Activated CD8-positive, alpha-beta memory T cell treated with anti-CD3 and anti-CD28 coated beads, Interleukin-2, amount 50 U/mL, for 1 hour (primary cell): ENCODE measurements around the gene ITPR2.

ENCODE experiments used
- DNase-seq: peaks from one replicate; pipeline ENCODE4 v3.0.0-alpha.2; 2020; ENCODE audit errors: extremely low read depth

Gene ITPR2

DNA sequence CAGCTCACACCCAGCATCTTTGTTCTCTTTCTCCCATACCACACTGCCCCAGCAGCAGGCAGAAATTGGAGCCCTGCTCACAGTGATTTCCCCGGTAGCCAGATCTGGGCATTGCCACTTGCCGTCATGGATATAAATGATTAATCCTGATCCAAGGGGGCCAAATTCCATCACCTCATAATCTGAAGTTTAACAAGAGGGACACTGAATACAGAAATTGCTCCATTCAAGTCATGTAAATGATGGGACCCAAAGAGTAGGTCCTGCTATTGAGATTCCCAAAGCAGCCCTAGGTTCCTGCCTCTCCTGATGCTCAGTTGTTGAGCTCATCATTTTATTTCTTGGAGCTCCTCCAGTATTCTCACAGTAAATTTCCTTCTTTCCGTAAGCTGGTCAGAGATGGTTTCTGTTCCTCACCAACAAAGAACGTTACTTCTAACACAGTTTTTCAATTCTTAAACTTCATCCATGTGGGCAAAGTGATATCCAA lies 11.7 kb downstream of the ITPR2 start:
- no peak for DNase-seq

DNA sequence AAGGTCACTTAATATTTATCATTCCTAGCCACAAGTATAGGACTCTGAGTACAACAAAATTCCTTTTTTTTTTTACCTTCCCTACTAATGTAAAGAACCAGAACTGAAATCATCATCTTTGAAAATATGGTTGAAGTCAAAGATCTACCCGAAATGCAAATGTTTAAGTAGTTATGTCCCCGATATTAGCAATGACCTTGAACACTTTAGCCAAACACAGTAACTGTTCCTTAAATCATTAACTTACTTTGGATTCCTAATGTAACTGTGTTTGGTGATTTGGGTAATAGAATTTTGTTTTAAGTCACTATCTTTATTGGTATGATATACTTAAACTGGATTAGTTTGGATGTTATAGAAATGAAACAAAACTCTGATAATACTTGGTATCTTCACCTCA lies 14.4 kb downstream of the ITPR2 start:
- DNase-seq = no peak

GRCh38 chr12:26818201-26818600 lies 14.8 kb downstream of the ITPR2 start:
- no peak for DNase-seq

- no peak for DNase-seq
Observed at GRCh38 chr12:26817183-26817591, 15.8 kb downstream of the ITPR2 start.

GRCh38 chr12:26813812-26814211 lies 19.2 kb downstream of the ITPR2 start:
- DNase-seq = no peak

DNA sequence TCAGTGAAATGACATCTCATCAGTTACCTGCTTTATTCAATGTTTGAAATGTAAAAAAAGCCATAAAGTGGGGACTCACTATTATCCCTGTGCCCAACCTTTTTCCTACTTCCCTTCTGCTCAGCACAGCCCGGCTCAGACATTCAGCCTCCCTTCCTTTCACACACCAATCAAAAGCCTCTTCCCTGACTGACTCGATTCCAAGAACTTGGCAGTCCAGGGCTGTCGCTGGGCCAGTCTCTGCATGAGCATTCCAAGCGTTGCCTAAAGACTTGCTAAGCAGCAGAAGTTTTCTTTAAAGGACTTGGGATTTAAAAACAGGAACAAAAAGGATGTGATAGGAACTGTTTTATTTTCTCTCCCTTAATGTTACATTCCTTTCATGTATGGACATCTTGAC lies 22.7 kb downstream of the ITPR2 start:
- DNase-seq = no peak

DNA sequence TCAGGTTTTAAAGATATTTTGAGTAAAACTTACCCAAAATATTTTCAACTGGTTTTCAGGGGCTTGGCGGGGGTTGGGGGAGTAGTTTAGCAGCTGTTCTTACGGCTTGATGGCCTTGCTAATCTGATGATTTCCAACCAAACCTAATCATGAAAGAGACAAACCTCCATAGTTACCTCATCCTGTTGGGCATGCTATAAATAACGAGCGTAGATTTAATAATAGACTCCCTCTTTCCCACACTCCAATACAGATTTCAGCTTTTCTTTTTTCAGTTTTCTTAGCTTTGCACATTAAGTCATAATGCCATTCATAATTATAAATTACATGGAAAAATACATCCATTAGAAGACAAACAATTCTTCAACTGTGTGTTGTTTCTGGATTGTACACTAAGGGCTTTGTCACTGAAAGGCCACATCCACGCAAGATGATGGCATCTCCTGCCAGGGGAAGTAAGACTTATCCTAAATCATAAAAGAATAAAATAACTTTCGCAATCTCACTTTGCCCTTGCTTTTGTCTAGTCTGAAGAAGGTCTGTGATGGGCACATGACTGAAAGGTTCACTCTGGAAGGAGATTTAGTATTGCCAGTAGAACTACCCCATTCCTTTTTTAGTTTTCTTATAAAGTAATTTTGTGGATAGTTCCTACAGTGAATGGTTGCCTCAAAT lies 23.2 kb downstream of the ITPR2 start:
- DNase-seq = no peak

DNA sequence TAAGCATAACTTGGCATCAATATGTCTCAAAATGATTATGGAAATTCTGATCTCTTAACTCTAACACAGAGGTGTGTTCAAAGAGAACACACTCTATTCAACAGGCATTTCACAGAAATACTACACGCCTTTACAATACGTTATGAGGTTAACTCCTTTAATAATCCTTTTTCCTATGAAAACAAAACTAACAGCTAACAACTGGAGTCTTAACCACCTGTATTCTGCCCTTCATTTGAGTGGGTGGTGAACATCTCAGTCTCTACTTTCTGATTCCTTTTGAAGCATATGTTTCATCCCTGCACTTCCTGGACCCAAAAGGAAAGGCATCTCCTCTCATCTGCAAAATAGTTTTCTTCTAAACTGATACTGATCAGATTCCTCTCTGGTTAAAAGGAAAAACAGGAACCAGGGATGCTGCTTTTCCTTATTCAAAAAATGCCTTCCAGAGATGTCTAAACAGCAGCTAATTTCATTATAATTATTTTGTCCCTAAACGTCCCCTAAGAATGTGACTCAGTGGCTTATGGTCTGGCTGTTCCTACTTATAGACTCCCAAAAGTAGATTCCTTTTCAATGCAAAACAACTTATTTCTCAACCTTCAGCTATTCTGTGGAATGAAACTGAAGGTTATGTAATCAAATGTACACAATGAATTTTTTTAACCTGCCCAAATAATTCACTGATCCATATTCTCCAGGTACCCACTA lies 24.1 kb downstream of the ITPR2 start:
- no peak for DNase-seq

DNA sequence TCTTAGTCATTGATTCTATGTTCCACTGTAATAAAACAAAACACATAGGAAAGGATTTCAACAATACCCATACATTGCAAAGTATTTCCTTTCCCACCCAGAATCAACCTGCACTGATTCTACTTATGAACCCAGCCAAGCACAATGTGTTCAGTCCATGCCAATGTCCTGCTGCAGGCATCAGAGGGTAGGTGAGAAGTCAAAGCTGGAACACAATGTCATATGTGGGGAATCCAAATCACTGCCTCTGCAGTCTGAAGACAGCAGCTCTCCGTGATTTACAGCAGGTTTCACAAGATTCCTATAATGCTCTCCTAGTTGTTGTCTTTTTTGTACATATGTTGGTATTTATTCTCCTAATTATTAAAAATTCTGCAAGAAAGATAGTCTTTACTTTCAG lies 25.7 kb downstream of the ITPR2 start:
- DNase-seq = no peak

DNA sequence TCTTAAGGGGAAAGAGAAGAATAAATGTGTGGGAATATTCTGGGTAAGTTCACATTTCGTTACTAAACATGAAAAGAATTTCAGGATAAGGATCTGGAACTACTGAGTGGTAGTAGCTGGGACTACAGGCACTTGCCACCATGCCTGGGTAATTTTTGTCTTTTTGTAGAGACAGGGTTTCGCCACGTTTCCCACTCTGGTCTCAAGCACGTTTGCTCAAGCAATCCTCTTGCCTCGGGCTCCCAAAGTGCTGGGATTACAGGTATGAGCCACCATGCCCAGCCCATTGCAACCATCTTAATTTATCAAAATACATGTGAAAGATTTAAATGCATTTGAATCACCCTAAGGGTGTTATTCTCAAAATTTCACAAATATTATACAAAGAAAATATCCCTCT lies 26.4 kb downstream of the ITPR2 start:
- no peak for DNase-seq

DNA sequence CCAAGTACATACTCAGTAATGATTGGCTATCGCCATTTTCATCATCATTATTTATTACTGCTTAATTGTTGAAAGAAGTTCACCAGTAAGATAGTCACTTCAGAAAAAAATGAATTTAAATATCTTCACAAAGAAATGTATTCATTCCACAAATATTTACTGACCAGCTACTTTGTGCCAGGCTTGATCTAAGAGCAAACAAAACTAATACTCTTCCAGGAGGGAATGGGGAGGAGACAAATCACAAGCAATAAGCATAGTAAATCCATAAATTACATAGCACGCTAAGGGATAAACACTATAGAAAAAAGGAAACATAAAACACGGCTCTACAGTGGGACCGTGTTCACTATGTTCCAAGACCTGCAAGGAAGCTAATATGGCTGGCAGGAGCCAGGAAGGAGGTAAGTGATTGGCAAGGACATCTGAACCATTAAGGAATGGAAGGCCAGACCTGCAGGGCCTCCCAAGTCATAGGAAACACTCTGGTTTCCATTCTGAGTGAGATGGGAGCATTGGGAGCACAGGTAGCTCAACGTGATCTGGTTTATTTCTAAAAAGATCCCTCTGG lies 27.5 kb downstream of the ITPR2 start:
- DNase-seq = no peak

DNA sequence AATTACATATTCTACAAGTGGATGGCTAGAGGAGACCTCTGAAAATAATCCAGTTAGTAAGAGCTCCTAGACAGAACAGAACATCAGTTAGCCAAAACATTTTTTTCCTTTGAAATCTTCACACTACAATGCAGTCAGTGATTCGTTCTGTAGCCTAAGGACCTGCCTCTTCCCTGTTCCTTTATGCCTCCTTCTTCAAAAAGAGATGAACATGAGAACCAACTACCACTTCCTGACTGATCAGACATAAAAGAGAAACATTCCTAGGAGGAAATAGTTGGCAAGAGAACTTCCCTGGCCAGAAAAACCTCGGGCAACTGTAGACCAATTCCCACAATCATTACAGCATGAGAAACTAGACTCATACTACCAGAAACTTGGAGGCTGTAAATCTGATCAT lies 29.4 kb downstream of the ITPR2 start:
- no peak for DNase-seq

DNA sequence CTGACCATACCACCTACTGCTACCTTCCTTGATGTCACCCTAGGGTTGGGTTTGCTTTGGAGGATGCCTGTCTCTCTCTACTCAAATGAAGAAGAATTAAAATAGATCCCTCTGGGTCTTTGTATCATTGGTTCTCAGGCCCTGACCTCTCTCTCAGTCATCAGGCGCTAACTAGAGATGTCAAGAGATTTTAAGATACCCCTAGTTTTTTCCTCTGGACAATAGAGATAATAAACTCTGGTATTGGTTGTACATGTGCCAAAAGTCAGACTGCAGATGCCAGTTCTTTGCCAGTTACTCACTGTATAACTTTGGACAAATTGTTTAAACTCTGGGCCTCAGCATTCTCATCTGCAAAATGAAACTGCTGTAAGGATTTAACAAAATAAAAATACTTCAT lies 31.5 kb downstream of the ITPR2 start:
- no peak for DNase-seq

GRCh38 chr12:26800858-26801257 lies 32.1 kb downstream of the ITPR2 start:
- DNase-seq = no peak

DNA sequence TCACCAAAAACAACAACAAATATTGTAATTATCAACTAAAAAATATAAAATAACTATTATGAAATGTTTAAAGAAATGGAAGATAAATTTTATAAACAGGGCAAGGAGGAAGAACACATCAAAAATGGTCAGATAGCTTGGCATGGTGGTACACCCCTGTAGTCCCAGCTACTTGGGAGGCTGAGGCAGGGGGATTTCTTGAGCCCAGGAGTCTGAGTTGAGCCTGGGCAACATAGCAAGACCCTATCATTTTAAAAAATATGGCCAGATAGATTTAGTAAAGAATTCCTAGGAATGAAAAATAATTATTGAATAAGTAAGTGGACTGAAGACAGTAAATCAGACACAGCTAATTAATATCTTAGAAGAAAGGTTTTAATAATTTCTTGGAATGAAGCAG lies 32.6 kb downstream of the ITPR2 start:
- no peak for DNase-seq

DNA sequence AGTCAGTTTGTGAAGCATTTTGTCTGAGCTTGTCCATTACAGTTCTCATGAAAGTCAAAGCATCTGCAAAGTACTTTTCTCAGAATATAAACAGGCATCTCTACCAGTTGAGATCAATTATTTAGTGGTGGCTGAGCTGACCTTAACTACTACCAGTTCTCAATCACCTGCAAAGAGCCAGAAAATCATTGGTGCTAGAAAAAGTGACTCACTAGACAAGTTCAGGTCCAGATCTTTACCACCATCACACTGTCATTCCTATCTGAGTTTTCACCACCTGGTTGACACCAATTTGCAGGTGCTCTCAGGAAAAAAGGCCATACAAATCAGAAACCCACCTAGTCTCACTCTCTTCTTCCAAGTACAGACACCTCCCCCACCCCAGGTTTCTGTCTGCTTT lies 33.3 kb downstream of the ITPR2 start:
- DNase-seq = no peak

- no peak for DNase-seq
Observed at GRCh38 chr12:26798640-26799039, 34.4 kb downstream of the ITPR2 start.

DNA sequence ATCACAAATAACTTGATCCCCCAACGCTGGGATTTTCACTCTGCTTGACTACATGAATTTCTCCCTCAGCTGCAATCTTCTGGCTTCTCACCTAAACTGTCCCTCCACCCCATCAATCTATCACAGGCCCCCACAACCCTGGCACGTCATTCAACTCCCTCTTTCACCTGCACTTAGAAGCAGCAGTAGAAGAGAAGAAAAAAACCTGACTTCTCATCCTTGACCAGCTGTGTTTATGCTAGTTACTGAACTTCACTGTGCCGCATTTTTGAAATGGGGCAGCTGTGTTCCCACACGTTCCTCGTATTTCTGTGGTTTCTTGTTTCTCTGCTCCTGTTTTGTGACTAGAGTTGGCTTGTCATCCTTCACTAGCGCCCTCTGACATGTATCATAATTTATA lies 35.0 kb downstream of the ITPR2 start:
- DNase-seq = no peak

DNA sequence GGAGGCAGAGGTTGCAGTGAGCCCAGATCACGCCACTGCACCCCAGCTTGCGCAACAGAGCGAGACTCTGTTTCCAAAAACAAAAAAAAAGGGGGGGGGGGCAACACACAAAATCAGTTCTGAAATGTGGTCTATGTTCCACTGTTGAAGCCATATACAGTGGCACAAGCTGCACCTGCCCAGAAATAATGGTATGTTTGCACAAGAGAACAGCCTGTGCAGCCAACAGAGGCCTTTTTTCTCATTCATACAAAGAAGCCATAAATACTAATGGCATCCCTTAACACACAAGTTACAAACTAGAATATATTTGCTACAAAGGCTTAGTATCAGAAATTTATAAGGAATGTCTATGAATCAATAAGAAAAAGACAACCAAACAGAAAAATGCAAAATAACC lies 37.1 kb downstream of the ITPR2 start:
- no peak for DNase-seq

- no peak for DNase-seq
Observed at GRCh38 chr12:26791301-26791791, 41.6 kb downstream of the ITPR2 start.

DNA sequence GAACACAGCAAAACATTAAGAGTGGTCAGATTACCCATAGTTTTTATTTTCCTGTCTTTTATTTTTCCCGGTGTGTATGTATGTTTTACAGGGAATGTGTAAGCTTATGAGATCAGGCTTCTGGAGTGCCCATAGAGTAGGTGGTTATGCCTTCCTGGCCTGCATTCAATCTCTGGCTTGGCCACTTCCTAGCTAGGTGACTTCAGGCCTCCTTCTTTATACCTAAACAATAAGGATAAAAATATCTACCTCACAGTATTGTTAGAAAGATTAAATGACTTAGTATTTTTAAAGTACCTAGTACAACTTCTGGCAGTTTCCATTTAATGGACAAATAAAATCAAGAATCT lies 42.4 kb downstream of the ITPR2 start:
- DNase-seq = no peak

- no peak for DNase-seq
Observed at GRCh38 chr12:26789731-26790644, 43.0 kb downstream of the ITPR2 start.
